ENCODE measurements around the gene EGFLAM. TPM values are rescaled to one million over a fixed set of nuclear protein-coding genes. Genes with fewer than 3 reads are reported as not detected.

EGFLAM gene
- total RNA-seq, 1 experiment from 2014 or later = not detected

GRCh38 chr5:38446029-38446522 is 187.7 kb downstream of the EGFLAM start:
- DNase-seq (ENCODE audit: low read depth) = no peak

GRCh38 chr5:38447056-38447455 is 188.7 kb downstream of the EGFLAM start:
- no peak for DNase-seq (ENCODE audit: low read depth)

GRCh38 chr5:38447786-38448185 is 189.4 kb downstream of the EGFLAM start:
- DNase-seq (ENCODE audit: low read depth) = no peak

GRCh38 chr5:38448568-38449350 is 190.4 kb downstream of the EGFLAM start:
- DNase-seq (ENCODE audit: low read depth) = no peak

GRCh38 chr5:38450627-38451026 is 192.3 kb downstream of the EGFLAM start:
- DNase-seq (ENCODE audit: low read depth) = no peak

GRCh38 chr5:38451074-38451725 is 192.8 kb downstream of the EGFLAM start:
- no peak for DNase-seq (ENCODE audit: low read depth)

- DNase-seq (ENCODE audit: low read depth) = no peak
Observed at GRCh38 chr5:38452201-38452600, 193.8 kb downstream of the EGFLAM start.

- DNase-seq (ENCODE audit: low read depth) = peak; percentile 28
Observed at GRCh38 chr5:38453506-38453905, 195.1 kb downstream of the EGFLAM start.

GRCh38 chr5:38453921-38454320 is 195.6 kb downstream of the EGFLAM start:
- no peak for DNase-seq (ENCODE audit: low read depth)

- DNase-seq (ENCODE audit: low read depth) = no peak
Observed at GRCh38 chr5:38455796-38456330, 197.5 kb downstream of the EGFLAM start.

GRCh38 chr5:38456657-38457399 is 198.5 kb downstream of the EGFLAM start:
- DNase-seq (ENCODE audit: low read depth) = no peak

- DNase-seq (ENCODE audit: low read depth) = no peak
Observed at GRCh38 chr5:38458174-38458573, 199.8 kb downstream of the EGFLAM start.

- DNase-seq (ENCODE audit: low read depth) = peak; percentile 56
Observed at GRCh38 chr5:38462976-38463633, 204.7 kb downstream of the EGFLAM start.

GRCh38 chr5:38463634-38464521 is 205.5 kb downstream of the EGFLAM start:
- peak; percentile 98 for DNase-seq (ENCODE audit: low read depth)

- DNase-seq (ENCODE audit: low read depth) = no peak
Observed at GRCh38 chr5:38465061-38465460, 206.7 kb downstream of the EGFLAM start.

GRCh38 chr5:38465702-38466423 is 207.5 kb downstream of the EGFLAM start:
- DNase-seq (ENCODE audit: low read depth) = no peak

GRCh38 chr5:38466424-38467189 is 208.2 kb downstream of the EGFLAM start:
- DNase-seq (ENCODE audit: low read depth) = no peak

- DNase-seq (ENCODE audit: low read depth) = no peak
Observed at GRCh38 chr5:38467353-38468040, 209.1 kb downstream of the EGFLAM start.
